Endodermal cell (in vitro differentiated cells): ENCODE results near the gene HDAC4. TPM values are rescaled to one million over a fixed set of nuclear protein-coding genes. Genes with fewer than 3 reads are reported as not detected.

Experiments
- DNase-seq: peaks from one replicate; pipeline ENCODE4 v3.0.0-alpha.2; 2017
- H3K27ac ChIP-seq: 2 replicates; pipeline ENCODE4 v1.5.1; 2013; ENCODE audit warnings: mild to moderate bottlenecking, low read depth, low read length, moderate library complexity
- H3K27me3 ChIP-seq: 2 replicates; pipeline ENCODE4 v1.6.1; 2013; ENCODE audit warnings: mild to moderate bottlenecking, low read length, moderate library complexity; ENCODE audit not compliant: insufficient read depth, control insufficient read depth, poor library complexity, severe bottlenecking
- H3K36me3 ChIP-seq: 2 replicates; pipeline ENCODE4 v1.7.0; 2013; ENCODE audit warnings: mild to moderate bottlenecking, low read length, moderate library complexity; ENCODE audit not compliant: control insufficient read depth, insufficient read depth
- H3K4me1 ChIP-seq: one replicate; pipeline ENCODE4 v1.7.0; 2013; ENCODE audit warnings: low read length; ENCODE audit not compliant: control insufficient read depth, insufficient read depth
- H3K4me3 ChIP-seq: 2 replicates; pipeline ENCODE4 v1.5.1; 2013; ENCODE audit warnings: mild to moderate bottlenecking, low read length, moderate library complexity
- H3K9ac ChIP-seq: 2 replicates; pipeline ENCODE4 v1.6.1; 2013; ENCODE audit warnings: mild to moderate bottlenecking, low read length, moderate library complexity; ENCODE audit not compliant: poor library complexity, severe bottlenecking; ENCODE audit errors: extremely low read depth
- H3K9me3 ChIP-seq: 2 replicates; pipeline ENCODE4 v1.6.1; 2013; ENCODE audit warnings: mild to moderate bottlenecking, low read length, moderate library complexity; ENCODE audit not compliant: control insufficient read depth
- H3K27ac Mint-ChIP-seq: 2 replicates; pipeline ENCODE4 v1.8.0; 2020; ENCODE audit warnings: mixed read lengths
- H3K27me3 Mint-ChIP-seq: 2 replicates; pipeline ENCODE4 v1.8.0; 2021; ENCODE audit warnings: mild to moderate bottlenecking, mixed read lengths; ENCODE audit not compliant: insufficient read depth
- H3K36me3 Mint-ChIP-seq: 2 replicates; pipeline ENCODE4 v1.8.0; 2020; ENCODE audit warnings: low read depth, mixed read lengths
- H3K4me1 Mint-ChIP-seq: 2 replicates; pipeline ENCODE4 v1.8.0; 2020; ENCODE audit warnings: mixed read lengths
- H3K4me3 Mint-ChIP-seq: 2 replicates; pipeline ENCODE4 v1.8.0; 2020; ENCODE audit warnings: mild to moderate bottlenecking, moderate library complexity, mixed read lengths
- H3K9me3 Mint-ChIP-seq: 2 replicates; pipeline ENCODE4 v1.8.0; 2020; ENCODE audit warnings: mild to moderate bottlenecking, mixed read lengths
- WGBS, 2 experiments: methylation state at CpG; one replicate each; pipeline versions ENCODE4 v1.1.5 to v1.1.7; 2013; ENCODE audit warnings: missing lambda C conversion rate in 2 of 2, mixed read lengths in 1 of 2; ENCODE audit not compliant: insufficient coverage in 1 of 2, insufficient read length in 1 of 2; 5-methylcytosine and 5-hydroxymethylcytosine counted together
- total RNA-seq, 2 donors: library from RNA; stranded (reverse); fragmentation: NEBNext Ultra II Directional in 1 of 2; extraction: Animal tissue kit (Norgen Biotek cat#: 25700) in 1 of 2; gene quantifications; 2 replicates in 1 of 2; 3 replicates in 1 of 2; pipeline ENCODE4 v1.2.1, GENCODE V29; 2021
- TF ChIP-seq, protein P1 (sequence below): fragments of 200-600 bp; sonication (generic); conservative IDR thresholded peaks from 2 replicates; pipeline ENCODE4 v1.5.0; 2021; ENCODE audit warnings: antibody characterized with exemption, mild to moderate bottlenecking

Gene HDAC4
- total RNA-seq, 2 donors from 2014 or later = 45.7 to 51.2 TPM

DNA sequence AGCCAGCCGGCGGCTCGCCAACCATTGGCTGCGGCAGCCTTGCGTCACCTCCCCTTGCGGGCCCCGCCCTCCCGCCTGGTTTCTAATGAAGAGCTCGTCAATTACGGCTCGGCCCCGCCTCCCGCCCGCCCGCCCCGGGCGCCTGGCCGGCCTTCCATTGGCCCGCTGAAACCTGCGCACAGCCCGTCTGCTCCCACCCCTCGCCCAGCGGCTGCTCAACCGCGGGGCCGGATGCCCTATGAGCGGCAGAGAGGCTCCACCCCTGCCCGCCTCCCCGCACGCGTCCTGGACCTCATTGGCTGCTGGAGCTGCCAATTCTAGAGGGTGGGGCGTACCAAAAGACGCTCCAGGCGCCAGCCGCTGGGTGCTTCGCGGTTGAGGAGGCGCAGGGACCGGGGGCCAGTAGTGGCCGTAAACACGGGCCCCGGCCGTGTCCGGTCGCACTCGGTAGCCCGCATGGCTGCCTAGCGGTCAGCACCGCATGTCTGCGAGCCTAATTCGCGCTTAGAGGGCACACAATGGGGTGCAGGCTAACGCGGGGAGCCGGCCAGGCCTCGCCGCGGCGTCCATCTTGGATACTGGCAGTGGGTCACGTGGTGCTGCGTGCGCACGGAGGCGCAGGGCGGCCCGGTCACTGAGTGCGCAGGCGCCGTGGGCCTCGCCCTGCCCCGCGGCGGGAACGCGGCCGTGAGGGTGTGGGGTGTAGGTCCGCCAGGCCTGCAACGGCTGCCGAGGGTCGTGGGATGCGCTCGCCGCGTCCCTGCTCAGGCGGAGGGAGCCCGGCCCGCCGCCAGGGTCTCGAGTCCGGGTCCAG, 454 bp upstream of the HDAC4 start:
- no peaks in the 10 kb centered on the region for H3K27me3 Mint-ChIP-seq
- peak overlapping the region; percentile 98 for H3K9ac ChIP-seq
- no peaks in the 10 kb centered on the region for H3K27me3 ChIP-seq
- H3K4me3 ChIP-seq = peak overlapping the region; percentile 84
- H3K4me3 Mint-ChIP-seq = peak overlapping the region; percentile 75
- peak; percentile 100 for DNase-seq
- peak overlapping the region; percentile 98 for H3K27ac Mint-ChIP-seq
- H3K36me3 ChIP-seq = no peaks in the 10 kb centered on the region
- TF ChIP-seq, protein P1, sequence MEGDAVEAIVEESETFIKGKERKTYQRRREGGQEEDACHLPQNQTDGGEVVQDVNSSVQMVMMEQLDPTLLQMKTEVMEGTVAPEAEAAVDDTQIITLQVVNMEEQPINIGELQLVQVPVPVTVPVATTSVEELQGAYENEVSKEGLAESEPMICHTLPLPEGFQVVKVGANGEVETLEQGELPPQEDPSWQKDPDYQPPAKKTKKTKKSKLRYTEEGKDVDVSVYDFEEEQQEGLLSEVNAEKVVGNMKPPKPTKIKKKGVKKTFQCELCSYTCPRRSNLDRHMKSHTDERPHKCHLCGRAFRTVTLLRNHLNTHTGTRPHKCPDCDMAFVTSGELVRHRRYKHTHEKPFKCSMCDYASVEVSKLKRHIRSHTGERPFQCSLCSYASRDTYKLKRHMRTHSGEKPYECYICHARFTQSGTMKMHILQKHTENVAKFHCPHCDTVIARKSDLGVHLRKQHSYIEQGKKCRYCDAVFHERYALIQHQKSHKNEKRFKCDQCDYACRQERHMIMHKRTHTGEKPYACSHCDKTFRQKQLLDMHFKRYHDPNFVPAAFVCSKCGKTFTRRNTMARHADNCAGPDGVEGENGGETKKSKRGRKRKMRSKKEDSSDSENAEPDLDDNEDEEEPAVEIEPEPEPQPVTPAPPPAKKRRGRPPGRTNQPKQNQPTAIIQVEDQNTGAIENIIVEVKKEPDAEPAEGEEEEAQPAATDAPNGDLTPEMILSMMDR = no peak
- no peaks in the 10 kb centered on the region for H3K4me1 ChIP-seq
- WGBS, 2 experiments = 0% methylated on average over 19 to 90 of the region's 90 CpGs
- no peaks in the 10 kb centered on the region for H3K36me3 Mint-ChIP-seq
- no peaks in the 10 kb centered on the region for H3K9me3 ChIP-seq
- peaks cover 14% of the 10 kb centered on the region for H3K4me1 Mint-ChIP-seq
- no peaks in the 10 kb centered on the region for H3K9me3 Mint-ChIP-seq
- peak overlapping the region; percentile 99 for H3K27ac ChIP-seq

DNA sequence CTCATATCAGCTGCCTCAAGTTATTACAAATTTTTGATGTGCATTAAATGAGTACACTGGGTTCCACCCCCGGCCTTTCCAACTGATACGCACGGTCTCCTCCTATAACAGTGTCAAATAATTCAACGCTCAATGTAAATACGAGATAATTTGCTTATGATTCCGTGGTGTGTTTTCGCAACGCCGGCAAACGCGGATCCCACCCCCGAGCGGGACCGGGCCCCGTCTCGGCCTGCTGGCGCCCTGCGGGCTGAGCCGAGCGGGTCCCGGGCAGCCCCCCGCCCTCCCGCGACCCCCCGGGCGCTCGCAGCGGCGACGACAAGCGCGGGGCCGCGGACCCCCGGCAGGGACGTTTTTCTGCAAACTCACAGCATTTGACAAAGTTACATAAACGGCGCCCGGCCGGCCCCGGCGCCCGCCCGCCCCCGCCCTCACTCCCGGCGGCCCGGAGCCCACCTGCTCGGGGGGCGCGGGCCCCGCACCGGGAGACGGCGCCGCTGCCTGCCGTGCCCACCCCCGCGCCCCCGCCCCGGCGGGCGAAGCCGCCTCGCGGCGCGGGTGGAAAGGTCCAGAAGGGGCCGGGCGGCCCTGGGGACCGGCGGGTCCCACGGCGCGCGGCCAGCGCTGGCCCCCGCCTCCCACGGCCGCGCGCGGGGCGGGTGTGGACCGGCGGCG, 762 bp downstream of the HDAC4 start:
- 0% methylated on average over 23 to 86 of the region's 87 CpGs for WGBS, 2 experiments
- Histone ChIP-seq H3K36me3 (no peaks in the 10 kb centered on the region), H3K9ac (peak overlapping the region; percentile 63), H3K27me3 (no peaks in the 10 kb centered on the region), H3K4me1 (no peaks in the 10 kb centered on the region), H3K9me3 (no peaks in the 10 kb centered on the region), H3K4me3 (peak overlapping the region; percentile 90), H3K27ac (no peak overlapping the region)
- peaks cover 14% of the 10 kb centered on the region for H3K4me1 Mint-ChIP-seq
- peak overlapping the region; percentile 75 for H3K4me3 Mint-ChIP-seq
- no peaks in the 10 kb centered on the region for H3K36me3 Mint-ChIP-seq
- H3K9me3 Mint-ChIP-seq = no peaks in the 10 kb centered on the region
- peak overlapping the region; percentile 58 for H3K27ac Mint-ChIP-seq
- no peaks in the 10 kb centered on the region for H3K27me3 Mint-ChIP-seq
- peak; percentile 47 for DNase-seq
- TF ChIP-seq, protein P1 = no peak

DNA sequence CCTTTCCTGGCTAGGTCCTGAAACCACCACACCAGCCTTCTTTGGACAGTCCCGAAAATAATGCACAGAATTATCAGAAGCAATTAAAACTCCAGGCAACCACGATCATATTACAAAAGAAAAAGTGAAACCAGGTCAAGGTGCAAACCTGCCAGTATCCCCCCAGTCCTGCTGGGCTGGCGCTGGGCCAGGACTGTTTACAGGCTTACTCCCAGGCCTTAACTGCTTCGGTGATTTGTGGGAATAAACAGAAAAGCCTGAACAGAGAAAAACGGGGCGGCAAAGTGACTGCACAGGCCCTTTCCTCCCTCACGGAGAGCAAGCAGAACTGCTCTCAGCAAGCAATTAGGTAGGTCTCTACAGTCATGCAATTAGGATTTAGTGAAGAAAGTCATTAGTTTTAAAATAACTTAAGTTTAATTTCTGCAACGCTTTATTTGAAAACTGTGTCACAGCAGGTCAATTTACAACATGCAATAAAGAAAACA, 1.3 kb downstream of the HDAC4 start:
- TF ChIP-seq, protein P1 = no peak
- Histone ChIP-seq H3K4me3 (peak overlapping the region; percentile 90), H3K4me1 (no peaks in the 10 kb centered on the region), H3K9ac (peak overlapping the region; percentile 63), H3K27ac (peak overlapping the region; percentile 63), H3K36me3 (no peaks in the 10 kb centered on the region), H3K9me3 (no peaks in the 10 kb centered on the region), H3K27me3 (no peaks in the 10 kb centered on the region)
- Mint-ChIP-seq H3K4me1 (peaks cover 14% of the 10 kb centered on the region), H3K36me3 (no peaks in the 10 kb centered on the region), H3K27ac (peak overlapping the region; percentile 58), H3K4me3 (peak overlapping the region; percentile 75), H3K9me3 (no peaks in the 10 kb centered on the region), H3K27me3 (no peaks in the 10 kb centered on the region)
- 10 to 22% methylated on average over 2 to 8 of the region's 8 CpGs for WGBS, 2 experiments
- peak; percentile 57 for DNase-seq
